ENCODE measurements around the gene MYH16.

Gene MYH16

GRCh38 chr7:99312316-99313203 is 39.9 kb downstream of the MYH16 start:
- Histone ChIP-seq H2BK5ac (ENCODE audit: low read depth, low read length, poor library complexity) (no peak overlapping the region), H3K4me1 (ENCODE audit: control insufficient read depth in 1 of 2, insufficient read depth in 2 of 2, low read length in 2 of 2) (no peaks in the 10 kb centered on the region), H2AFZ (ENCODE audit: insufficient read depth, low read length, poor library complexity) (no peak overlapping the region), H3K18ac (ENCODE audit: low read length) (no peak overlapping the region), H3K9ac (ENCODE audit: low read length) (no peak overlapping the region), H3K14ac (ENCODE audit: low read length) (no peak overlapping the region), H3K79me2 (ENCODE audit: control insufficient read depth, insufficient read depth, low read length, poor library complexity) (no peaks in the 10 kb centered on the region), H2AK5ac (ENCODE audit: low read length) (no peak overlapping the region), H3K23ac (ENCODE audit: low read length) (no peak overlapping the region), H3K9me3 (ENCODE audit: insufficient read depth, low read depth, low read length) (peaks cover 2% of the 10 kb centered on the region), H3K79me1 (ENCODE audit: low read length) (no peaks in the 10 kb centered on the region), H3K27ac (ENCODE audit: low read depth, low read length) (no peak overlapping the region), H3K27me3 (ENCODE audit: insufficient read depth, low read length) (no peaks in the 10 kb centered on the region), H3K4ac (ENCODE audit: low read depth, low read length) (no peak overlapping the region), H2BK120ac (ENCODE audit: insufficient read depth, low read length, poor library complexity) (no peak overlapping the region), H3K36me3 (ENCODE audit: control insufficient read depth in 1 of 2, insufficient read depth in 2 of 2, low read length in 2 of 2) (no peaks in the 10 kb centered on the region), H4K12ac (ENCODE audit: low read depth, low read length) (no peak overlapping the region), H4K91ac (ENCODE audit: low read depth, low read length) (no peak overlapping the region), H3K4me3 (ENCODE audit: low read depth, low read length) (no peak overlapping the region), H4K8ac (ENCODE audit: low read depth, low read length) (no peak overlapping the region), H3K4me2 (ENCODE audit: low read length) (no peak overlapping the region), H2BK12ac (ENCODE audit: low read length) (no peak overlapping the region)
- DNase-seq = peak; percentile 58 to 94
- no CpG with 5 or more reads among the region's 16 CpGs for WGBS (ENCODE audit: extremely low coverage, insufficient coverage, insufficient read length)

- peaks cover 2% of the 10 kb centered on the region for H3K9me3 ChIP-seq (ENCODE audit: insufficient read depth, low read depth, low read length)
- H3K4ac ChIP-seq (ENCODE audit: low read depth, low read length) = no peak overlapping the region
- no peak overlapping the region for H3K23ac ChIP-seq (ENCODE audit: low read length)
- no CpG with 5 or more reads among the region's 1 CpG for WGBS (ENCODE audit: extremely low coverage, insufficient coverage, insufficient read length)
- H2AFZ ChIP-seq (ENCODE audit: insufficient read depth, low read length, poor library complexity) = no peak overlapping the region
- no peak overlapping the region for H3K4me3 ChIP-seq (ENCODE audit: low read depth, low read length)
- no peak overlapping the region for H3K27ac ChIP-seq (ENCODE audit: low read depth, low read length)
- H3K36me3 ChIP-seq (ENCODE audit: control insufficient read depth in 1 of 2, insufficient read depth in 2 of 2, low read length in 2 of 2) = no peaks in the 10 kb centered on the region
- no peak overlapping the region for H3K9ac ChIP-seq (ENCODE audit: low read length)
- H2BK120ac ChIP-seq (ENCODE audit: insufficient read depth, low read length, poor library complexity) = no peak overlapping the region
- H3K4me2 ChIP-seq (ENCODE audit: low read length) = no peak overlapping the region
- no peak overlapping the region for H2BK5ac ChIP-seq (ENCODE audit: low read depth, low read length, poor library complexity)
- H3K79me2 ChIP-seq (ENCODE audit: control insufficient read depth, insufficient read depth, low read length, poor library complexity) = no peaks in the 10 kb centered on the region
- no peaks in the 10 kb centered on the region for H3K4me1 ChIP-seq (ENCODE audit: control insufficient read depth in 1 of 2, insufficient read depth in 2 of 2, low read length in 2 of 2)
- H3K27me3 ChIP-seq (ENCODE audit: insufficient read depth, low read length) = no peaks in the 10 kb centered on the region
- no peak for DNase-seq
- no peak overlapping the region for H4K8ac ChIP-seq (ENCODE audit: low read depth, low read length)
- no peaks in the 10 kb centered on the region for H3K79me1 ChIP-seq (ENCODE audit: low read length)
- H3K14ac ChIP-seq (ENCODE audit: low read length) = no peak overlapping the region
- no peak overlapping the region for H4K91ac ChIP-seq (ENCODE audit: low read depth, low read length)
- H3K18ac ChIP-seq (ENCODE audit: low read length) = no peak overlapping the region
- no peak overlapping the region for H4K12ac ChIP-seq (ENCODE audit: low read depth, low read length)
- H2AK5ac ChIP-seq (ENCODE audit: low read length) = no peak overlapping the region
- H2BK12ac ChIP-seq (ENCODE audit: low read length) = no peak overlapping the region
These were observed 40.5 kb downstream of the MYH16 start for GRCh38 chr7:99313204-99313573.

- Histone ChIP-seq H3K9ac (ENCODE audit: low read length) (no peak overlapping the region), H3K27ac (ENCODE audit: low read depth, low read length) (no peak overlapping the region), H3K18ac (ENCODE audit: low read length) (no peak overlapping the region), H3K4me2 (ENCODE audit: low read length) (no peak overlapping the region), H2BK5ac (ENCODE audit: low read depth, low read length, poor library complexity) (no peak overlapping the region), H2BK12ac (ENCODE audit: low read length) (no peak overlapping the region), H3K9me3 (ENCODE audit: insufficient read depth, low read depth, low read length) (peaks cover 2% of the 10 kb centered on the region), H4K8ac (ENCODE audit: low read depth, low read length) (no peak overlapping the region), H3K4ac (ENCODE audit: low read depth, low read length) (no peak overlapping the region), H3K36me3 (ENCODE audit: control insufficient read depth in 1 of 2, insufficient read depth in 2 of 2, low read length in 2 of 2) (no peaks in the 10 kb centered on the region), H2BK120ac (ENCODE audit: insufficient read depth, low read length, poor library complexity) (no peak overlapping the region), H3K79me2 (ENCODE audit: control insufficient read depth, insufficient read depth, low read length, poor library complexity) (no peaks in the 10 kb centered on the region), H3K4me3 (ENCODE audit: low read depth, low read length) (no peak overlapping the region), H4K12ac (ENCODE audit: low read depth, low read length) (no peak overlapping the region), H3K27me3 (ENCODE audit: insufficient read depth, low read length) (no peaks in the 10 kb centered on the region), H2AK5ac (ENCODE audit: low read length) (no peak overlapping the region), H3K23ac (ENCODE audit: low read length) (peak overlapping the region; percentile 17), H3K79me1 (ENCODE audit: low read length) (no peaks in the 10 kb centered on the region), H4K91ac (ENCODE audit: low read depth, low read length) (no peak overlapping the region), H3K14ac (ENCODE audit: low read length) (no peak overlapping the region), H2AFZ (ENCODE audit: insufficient read depth, low read length, poor library complexity) (no peak overlapping the region), H3K4me1 (ENCODE audit: control insufficient read depth in 1 of 2, insufficient read depth in 2 of 2, low read length in 2 of 2) (no peaks in the 10 kb centered on the region)
- WGBS (ENCODE audit: extremely low coverage, insufficient coverage, insufficient read length) = no CpG with 5 or more reads among the region's 7 CpGs
- no peak for DNase-seq
These were observed 41.9 kb downstream of the MYH16 start for GRCh38 chr7:99314504-99314903.

DNA sequence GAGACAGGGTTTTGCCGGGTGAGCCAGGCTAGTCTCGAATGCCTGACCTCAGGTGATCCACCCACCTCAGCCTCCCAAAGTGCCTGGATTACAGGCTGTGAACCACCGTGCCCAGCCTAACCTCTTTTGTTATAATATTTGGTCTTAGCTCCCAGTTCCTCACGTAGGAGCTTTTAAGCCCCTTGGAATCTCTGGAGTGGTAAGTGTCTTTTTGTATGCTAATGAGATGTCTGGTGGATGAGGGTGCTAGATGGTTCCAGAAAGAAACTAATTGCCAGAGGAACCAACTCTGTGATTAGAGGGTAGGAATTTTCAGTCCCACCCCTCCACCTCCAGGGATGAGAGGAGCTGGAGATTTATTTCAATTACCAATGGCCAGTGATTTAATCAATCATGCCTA is 47.7 kb downstream of the MYH16 start:
- DNase-seq = no peak
- Histone ChIP-seq H4K8ac (ENCODE audit: low read depth, low read length) (no peak overlapping the region), H3K79me1 (ENCODE audit: low read length) (peaks cover 3% of the 10 kb centered on the region), H2BK120ac (ENCODE audit: insufficient read depth, low read length, poor library complexity) (no peak overlapping the region), H3K4me1 (ENCODE audit: control insufficient read depth in 1 of 2, insufficient read depth in 2 of 2, low read length in 2 of 2) (peaks cover 0 to 2% of the 10 kb centered on the region in 2 experiments), H4K91ac (ENCODE audit: low read depth, low read length) (no peak overlapping the region), H3K4me2 (ENCODE audit: low read length) (no peak overlapping the region), H3K36me3 (ENCODE audit: control insufficient read depth in 1 of 2, insufficient read depth in 2 of 2, low read length in 2 of 2) (no peaks in the 10 kb centered on the region), H2AK5ac (ENCODE audit: low read length) (no peak overlapping the region), H3K9me3 (ENCODE audit: insufficient read depth, low read depth, low read length) (no peaks in the 10 kb centered on the region), H3K18ac (ENCODE audit: low read length) (no peak overlapping the region), H2BK12ac (ENCODE audit: low read length) (no peak overlapping the region), H4K12ac (ENCODE audit: low read depth, low read length) (no peak overlapping the region), H3K27ac (ENCODE audit: low read depth, low read length) (no peak overlapping the region), H3K4me3 (ENCODE audit: low read depth, low read length) (no peak overlapping the region), H3K14ac (ENCODE audit: low read length) (no peak overlapping the region), H3K4ac (ENCODE audit: low read depth, low read length) (no peak overlapping the region), H3K79me2 (ENCODE audit: control insufficient read depth, insufficient read depth, low read length, poor library complexity) (peaks cover 3% of the 10 kb centered on the region), H3K9ac (ENCODE audit: low read length) (no peak overlapping the region), H2BK5ac (ENCODE audit: low read depth, low read length, poor library complexity) (no peak overlapping the region), H3K27me3 (ENCODE audit: insufficient read depth, low read length) (no peaks in the 10 kb centered on the region), H2AFZ (ENCODE audit: insufficient read depth, low read length, poor library complexity) (no peak overlapping the region), H3K23ac (ENCODE audit: low read length) (no peak overlapping the region)
- no CpG with 5 or more reads among the region's 4 CpGs for WGBS (ENCODE audit: extremely low coverage, insufficient coverage, insufficient read length)
